Uterus (tissue), 2 donors: ENCODE measurements around the gene PF4V1.

Experiments
- CTCF ChIP-seq, 4 experiments: fragments of 200-600 bp in 2 of 4; fragments of 450-650 bp in 2 of 4; sonication (generic) in 2 of 4; IDR thresholded peaks; one replicate each; pipeline ENCODE4 v1.5.1; 2016 to 2019; ENCODE audit warnings: antibody characterized with exemption in 4 of 4, mild to moderate bottlenecking in 2 of 4, moderate library complexity in 1 of 4
- POLR2A ChIP-seq, 2 donors: fragments of 450-650 bp; IDR thresholded peaks; one replicate each; pipeline ENCODE4 v1.6.1; 2016; ENCODE audit warnings: antibody characterized with exemption in 2 of 2, mild to moderate bottlenecking in 1 of 2, moderate library complexity in 1 of 2

DNA sequence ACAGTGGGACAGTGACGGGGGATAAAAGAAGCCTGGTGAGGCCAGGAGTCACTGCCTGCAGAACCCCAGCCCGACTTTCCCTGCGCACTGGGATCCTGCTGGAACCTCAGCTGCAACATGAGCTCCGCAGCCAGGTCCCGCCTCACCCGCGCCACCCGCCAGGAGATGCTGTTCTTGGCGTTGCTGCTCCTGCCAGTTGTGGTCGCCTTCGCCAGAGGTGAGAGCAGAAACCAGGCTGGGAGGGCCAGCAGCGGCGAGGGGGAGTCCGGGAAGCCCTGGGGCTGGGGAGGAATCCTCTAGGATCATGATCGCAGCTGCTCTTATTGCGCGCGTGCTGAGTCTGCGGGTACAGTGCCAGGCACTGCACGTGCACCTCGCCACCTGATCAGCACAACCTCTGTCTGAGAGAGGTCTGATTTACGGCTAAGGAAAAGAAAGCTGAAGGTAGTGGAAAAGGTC, at the start of gene PF4V1:
- TF ChIP-seq CTCF (IDR thresholded peaks at IDR 0.05) (no peak), POLR2A (IDR thresholded peaks at IDR 0.05) (no peak)
